Measurements from ENCODE around the gene MPZL3.
A peak's percentile ranks its signal among the peaks of the same experiment; 100 is the strongest.

The MPZL3 gene

GRCh38 chr11:118263695-118264568 lies 11.8 kb upstream of the MPZL3 start, which contains the start of gene MPZL2:
TSS of gene MPZL2 (minus strand) at chr11:118264297. CDS start at chr11:118264153, 144 bp downstream.
- H3K4me1 ChIP-seq (ENCODE audit: control insufficient read depth, insufficient read depth, low read length): peaks cover 8% of the 10 kb centered on the region
- H3K27me3 ChIP-seq (replicated peaks; ENCODE audit: control insufficient read depth, insufficient read depth, low read length): peaks cover 84% of the 10 kb centered on the region
- no peak within 1 kb of the TSS for H3K9ac ChIP-seq (ENCODE audit: low read length)
- H3K9me3 ChIP-seq (ENCODE audit: control insufficient read depth, low read length): no peaks in the 10 kb centered on the region
- no peaks in the 10 kb centered on the region for H3K36me3 ChIP-seq (ENCODE audit: control insufficient read depth, insufficient read depth, low read length, severe bottlenecking)
- DNase-seq (ENCODE audit: low read depth): no peak
- H3K4me3 ChIP-seq (ENCODE audit: low read length): peak within 1 kb of the TSS; percentile 64

- H3K27me3 ChIP-seq (replicated peaks; ENCODE audit: control insufficient read depth, insufficient read depth, low read length): peaks cover 77% of the 10 kb centered on the region
- no peak for DNase-seq (ENCODE audit: low read depth)
- H3K4me3 ChIP-seq (ENCODE audit: low read length): no peak overlapping the region
- no peaks in the 10 kb centered on the region for H3K36me3 ChIP-seq (ENCODE audit: control insufficient read depth, insufficient read depth, low read length, severe bottlenecking)
- H3K9me3 ChIP-seq (ENCODE audit: control insufficient read depth, low read length): no peaks in the 10 kb centered on the region
- peaks cover 8% of the 10 kb centered on the region for H3K4me1 ChIP-seq (ENCODE audit: control insufficient read depth, insufficient read depth, low read length)
- no peak overlapping the region for H3K9ac ChIP-seq (ENCODE audit: low read length)
Observed at GRCh38 chr11:118263112-118263511, 10.9 kb upstream of the MPZL3 start.

- H3K27me3 ChIP-seq (replicated peaks; ENCODE audit: control insufficient read depth, insufficient read depth, low read length): peaks cover 66% of the 10 kb centered on the region
Observed at GRCh38 chr11:118260353-118260752, 8.2 kb upstream of the MPZL3 start.

GRCh38 chr11:118259138-118259537 lies 7.0 kb upstream of the MPZL3 start:
- Histone ChIP-seq H3K9me3 (ENCODE audit: control insufficient read depth, low read length) (no peaks in the 10 kb centered on the region), H3K36me3 (ENCODE audit: control insufficient read depth, insufficient read depth, low read length, severe bottlenecking) (no peaks in the 10 kb centered on the region), H3K27me3 (replicated peaks; ENCODE audit: control insufficient read depth, insufficient read depth, low read length) (peaks cover 54% of the 10 kb centered on the region), H3K4me1 (ENCODE audit: control insufficient read depth, insufficient read depth, low read length) (peaks cover 5% of the 10 kb centered on the region), H3K9ac (ENCODE audit: low read length) (no peak overlapping the region), H3K4me3 (ENCODE audit: low read length) (no peak overlapping the region)
- DNase-seq (ENCODE audit: low read depth): no peak

More at GRCh38 chr11:118260353-118260752, 8.2 kb upstream of the MPZL3 start:
- Histone ChIP-seq H3K4me3 (ENCODE audit: low read length) (no peak overlapping the region), H3K36me3 (ENCODE audit: control insufficient read depth, insufficient read depth, low read length, severe bottlenecking) (no peaks in the 10 kb centered on the region), H3K9me3 (ENCODE audit: control insufficient read depth, low read length) (no peaks in the 10 kb centered on the region), H3K9ac (ENCODE audit: low read length) (no peak overlapping the region), H3K4me1 (ENCODE audit: control insufficient read depth, insufficient read depth, low read length) (peaks cover 8% of the 10 kb centered on the region)
- no peak for DNase-seq (ENCODE audit: low read depth)

GRCh38 chr11:118258410-118258809 lies 6.2 kb upstream of the MPZL3 start:
- Histone ChIP-seq H3K9ac (ENCODE audit: low read length) (no peak overlapping the region), H3K4me3 (ENCODE audit: low read length) (no peak overlapping the region), H3K27me3 (replicated peaks; ENCODE audit: control insufficient read depth, insufficient read depth, low read length) (peaks cover 47% of the 10 kb centered on the region), H3K9me3 (ENCODE audit: control insufficient read depth, low read length) (no peaks in the 10 kb centered on the region), H3K36me3 (ENCODE audit: control insufficient read depth, insufficient read depth, low read length, severe bottlenecking) (no peaks in the 10 kb centered on the region), H3K4me1 (ENCODE audit: control insufficient read depth, insufficient read depth, low read length) (no peaks in the 10 kb centered on the region)
- DNase-seq (ENCODE audit: low read depth): no peak

GRCh38 chr11:118252688-118253087 lies 523 bp upstream of the MPZL3 start:
- Histone ChIP-seq H3K9ac (ENCODE audit: low read length) (no peak overlapping the region), H3K27me3 (replicated peaks; ENCODE audit: control insufficient read depth, insufficient read depth, low read length) (peaks cover 13% of the 10 kb centered on the region), H3K9me3 (ENCODE audit: control insufficient read depth, low read length) (no peaks in the 10 kb centered on the region), H3K4me1 (ENCODE audit: control insufficient read depth, insufficient read depth, low read length) (peaks cover 2% of the 10 kb centered on the region), H3K4me3 (ENCODE audit: low read length) (peak overlapping the region; percentile 85), H3K36me3 (ENCODE audit: control insufficient read depth, insufficient read depth, low read length, severe bottlenecking) (no peaks in the 10 kb centered on the region)
- DNase-seq (ENCODE audit: low read depth): no peak

GRCh38 chr11:118247041-118247440 lies 5.1 kb downstream of the MPZL3 start:
- Histone ChIP-seq H3K4me3 (ENCODE audit: low read length) (no peak overlapping the region), H3K36me3 (ENCODE audit: control insufficient read depth, insufficient read depth, low read length, severe bottlenecking) (no peaks in the 10 kb centered on the region), H3K4me1 (ENCODE audit: control insufficient read depth, insufficient read depth, low read length) (no peaks in the 10 kb centered on the region), H3K9me3 (ENCODE audit: control insufficient read depth, low read length) (no peaks in the 10 kb centered on the region), H3K27me3 (replicated peaks; ENCODE audit: control insufficient read depth, insufficient read depth, low read length) (peaks cover 8% of the 10 kb centered on the region), H3K9ac (ENCODE audit: low read length) (no peak overlapping the region)
- DNase-seq (ENCODE audit: low read depth): no peak

GRCh38 chr11:118245936-118246562 lies 6.1 kb downstream of the MPZL3 start:
- Histone ChIP-seq H3K9me3 (ENCODE audit: control insufficient read depth, low read length) (no peaks in the 10 kb centered on the region), H3K27me3 (replicated peaks; ENCODE audit: control insufficient read depth, insufficient read depth, low read length) (peaks cover 8% of the 10 kb centered on the region), H3K4me1 (ENCODE audit: control insufficient read depth, insufficient read depth, low read length) (peaks cover 8% of the 10 kb centered on the region), H3K36me3 (ENCODE audit: control insufficient read depth, insufficient read depth, low read length, severe bottlenecking) (no peaks in the 10 kb centered on the region), H3K4me3 (ENCODE audit: low read length) (no peak overlapping the region), H3K9ac (ENCODE audit: low read length) (no peak overlapping the region)
- no peak for DNase-seq (ENCODE audit: low read depth)

- no peak for DNase-seq (ENCODE audit: low read depth)
- Histone ChIP-seq H3K4me1 (ENCODE audit: control insufficient read depth, insufficient read depth, low read length) (peaks cover 11% of the 10 kb centered on the region), H3K9ac (ENCODE audit: low read length) (no peak overlapping the region), H3K9me3 (ENCODE audit: control insufficient read depth, low read length) (no peaks in the 10 kb centered on the region), H3K36me3 (ENCODE audit: control insufficient read depth, insufficient read depth, low read length, severe bottlenecking) (no peaks in the 10 kb centered on the region), H3K27me3 (replicated peaks; ENCODE audit: control insufficient read depth, insufficient read depth, low read length) (peaks cover 8% of the 10 kb centered on the region), H3K4me3 (ENCODE audit: low read length) (no peak overlapping the region)
Observed at GRCh38 chr11:118243993-118244762, 8.0 kb downstream of the MPZL3 start.

- DNase-seq (ENCODE audit: low read depth): no peak
- H3K27me3 ChIP-seq (replicated peaks; ENCODE audit: control insufficient read depth, insufficient read depth, low read length): peaks cover 8% of the 10 kb centered on the region
- no peak overlapping the region for H3K9ac ChIP-seq (ENCODE audit: low read length)
- no peaks in the 10 kb centered on the region for H3K36me3 ChIP-seq (ENCODE audit: control insufficient read depth, insufficient read depth, low read length, severe bottlenecking)
- peaks cover 11% of the 10 kb centered on the region for H3K4me1 ChIP-seq (ENCODE audit: control insufficient read depth, insufficient read depth, low read length)
- no peaks in the 10 kb centered on the region for H3K9me3 ChIP-seq (ENCODE audit: control insufficient read depth, low read length)
- H3K4me3 ChIP-seq (ENCODE audit: low read length): no peak overlapping the region
Observed at GRCh38 chr11:118243161-118243560, 9.0 kb downstream of the MPZL3 start.

- peaks cover 11% of the 10 kb centered on the region for H3K4me1 ChIP-seq (ENCODE audit: control insufficient read depth, insufficient read depth, low read length)
- no peak overlapping the region for H3K4me3 ChIP-seq (ENCODE audit: low read length)
Observed at GRCh38 chr11:118241764-118242098, 10.4 kb downstream of the MPZL3 start.

More at GRCh38 chr11:118241764-118242098, 10.4 kb downstream of the MPZL3 start:
- DNase-seq (ENCODE audit: low read depth): no peak
- Histone ChIP-seq H3K9me3 (ENCODE audit: control insufficient read depth, low read length) (no peaks in the 10 kb centered on the region), H3K36me3 (ENCODE audit: control insufficient read depth, insufficient read depth, low read length, severe bottlenecking) (no peaks in the 10 kb centered on the region), H3K27me3 (replicated peaks; ENCODE audit: control insufficient read depth, insufficient read depth, low read length) (peaks cover 9% of the 10 kb centered on the region), H3K9ac (ENCODE audit: low read length) (no peak overlapping the region)
